GM18520 (cell line): ENCODE results near the gene TMEM242.
"Not testable (repeated sequence)": the region's sequence is repeated elsewhere in the genome, so short reads cannot be mapped to it uniquely, and the experiment has no call there.

Experiments
- ATAC-seq: cut with Tn5 transposase; IDR thresholded peaks from one replicate; pipeline ENCODE4 v1.9.1; 2021; ENCODE audit not compliant: unreplicated experiment

TMEM242 gene

GRCh38 chr6:157325069-157325805, 1.9 kb upstream of the TMEM242 start:
- ATAC-seq, result no peak

GRCh38 chr6:157323966-157324300, 614 bp upstream of the TMEM242 start:
- no peak for ATAC-seq

GRCh38 chr6:157322792-157323254, 496 bp downstream of the TMEM242 start:
- ATAC-seq, result no peak

DNA sequence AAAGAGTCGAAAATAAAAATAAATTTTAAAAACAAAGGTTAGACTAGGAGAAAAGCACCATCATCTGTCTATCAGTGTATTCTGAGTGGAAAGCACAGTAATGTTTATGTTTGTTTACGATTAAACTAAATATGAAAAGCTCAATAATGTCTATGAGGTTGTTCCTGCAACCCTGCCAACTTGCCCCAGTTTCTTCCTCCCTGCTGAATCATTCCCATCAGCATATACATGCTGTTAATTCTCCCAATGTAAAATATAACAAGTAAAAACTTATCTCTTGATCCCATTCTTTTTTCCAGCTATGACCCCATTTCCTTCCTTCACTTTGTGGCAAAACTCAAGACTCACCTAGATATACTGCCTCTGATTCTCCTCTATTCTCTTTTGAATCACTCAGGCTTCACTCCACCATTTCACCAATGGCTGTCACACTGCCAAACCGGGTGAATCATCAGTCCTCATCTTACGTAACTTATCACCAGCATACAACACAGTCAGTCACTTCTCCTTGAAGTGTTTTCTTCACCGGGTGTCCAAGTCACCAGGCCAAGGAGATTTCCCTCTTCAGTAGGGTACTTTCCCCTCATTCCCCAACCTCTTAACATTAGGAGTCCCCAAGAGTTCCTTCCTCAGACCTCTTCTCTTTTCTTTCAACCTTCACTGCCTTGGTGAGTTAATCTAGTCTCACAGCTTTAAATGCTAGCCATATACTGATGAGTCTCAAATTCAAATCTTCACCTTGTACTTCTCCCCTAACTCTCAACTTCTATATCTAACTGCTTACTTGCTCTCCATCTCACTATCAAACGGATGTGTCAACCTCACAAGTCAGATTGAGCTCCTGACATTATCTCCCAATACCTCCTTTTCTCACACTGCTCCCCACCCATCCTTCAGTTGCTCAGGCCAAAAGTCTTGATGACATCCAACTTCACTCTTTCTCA, 6.2 kb downstream of the TMEM242 start:
- ATAC-seq, result no peak

- ATAC-seq, result peak; percentile 77
Measured at GRCh38 chr6:157314705-157315321, 8.5 kb downstream of the TMEM242 start.

DNA sequence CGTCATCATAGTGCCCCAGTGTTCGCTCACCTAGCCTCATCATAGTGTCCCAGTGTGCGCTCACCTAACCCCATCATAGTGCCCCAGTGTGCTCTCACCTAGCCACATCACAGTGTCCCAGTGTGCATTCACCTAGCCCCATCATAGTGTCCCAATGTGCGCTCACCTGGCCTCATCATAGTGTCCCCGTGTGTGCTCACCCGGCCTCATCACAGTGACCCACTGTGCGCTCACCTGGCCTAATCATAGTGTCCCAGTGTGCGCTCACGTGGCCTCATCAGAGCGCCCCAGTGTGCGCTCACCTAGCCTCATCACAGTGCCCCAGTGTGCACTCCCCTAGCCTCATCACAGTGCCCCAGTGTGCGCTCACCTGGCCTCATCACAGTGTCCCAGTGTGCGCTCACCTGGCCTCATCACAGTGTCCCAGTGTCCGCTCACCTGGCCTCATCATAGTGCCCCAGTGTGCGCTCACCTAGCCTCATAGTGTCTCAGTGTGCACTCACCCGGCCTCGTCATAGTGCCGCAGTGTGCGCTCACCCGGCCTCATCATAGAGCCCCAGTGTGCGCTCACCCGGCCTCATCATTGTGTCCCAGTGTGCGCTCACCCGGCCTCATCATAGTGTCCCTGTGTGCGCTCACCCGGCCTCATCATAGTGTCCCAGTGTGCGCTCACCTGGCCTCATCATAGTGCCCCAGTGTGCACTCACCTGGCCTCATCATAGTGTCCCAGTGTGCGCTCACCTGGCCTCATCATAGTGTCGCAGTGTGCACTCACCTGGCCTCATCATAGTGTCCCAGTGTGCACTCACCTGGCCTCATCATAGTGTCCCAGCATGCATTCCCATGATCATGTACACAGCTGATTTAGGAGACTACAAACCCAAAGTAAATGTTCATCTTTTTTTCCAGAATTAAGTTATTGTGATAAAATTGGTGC, 9.5 kb downstream of the TMEM242 start:
- no peak for ATAC-seq

- no peak for ATAC-seq
Measured at GRCh38 chr6:157312757-157313156, 10.6 kb downstream of the TMEM242 start.

- not testable (repeated sequence) for ATAC-seq
Measured at GRCh38 chr6:157310693-157311092, 12.6 kb downstream of the TMEM242 start.

GRCh38 chr6:157307661-157308060, 15.7 kb downstream of the TMEM242 start:
- ATAC-seq, result no peak

DNA sequence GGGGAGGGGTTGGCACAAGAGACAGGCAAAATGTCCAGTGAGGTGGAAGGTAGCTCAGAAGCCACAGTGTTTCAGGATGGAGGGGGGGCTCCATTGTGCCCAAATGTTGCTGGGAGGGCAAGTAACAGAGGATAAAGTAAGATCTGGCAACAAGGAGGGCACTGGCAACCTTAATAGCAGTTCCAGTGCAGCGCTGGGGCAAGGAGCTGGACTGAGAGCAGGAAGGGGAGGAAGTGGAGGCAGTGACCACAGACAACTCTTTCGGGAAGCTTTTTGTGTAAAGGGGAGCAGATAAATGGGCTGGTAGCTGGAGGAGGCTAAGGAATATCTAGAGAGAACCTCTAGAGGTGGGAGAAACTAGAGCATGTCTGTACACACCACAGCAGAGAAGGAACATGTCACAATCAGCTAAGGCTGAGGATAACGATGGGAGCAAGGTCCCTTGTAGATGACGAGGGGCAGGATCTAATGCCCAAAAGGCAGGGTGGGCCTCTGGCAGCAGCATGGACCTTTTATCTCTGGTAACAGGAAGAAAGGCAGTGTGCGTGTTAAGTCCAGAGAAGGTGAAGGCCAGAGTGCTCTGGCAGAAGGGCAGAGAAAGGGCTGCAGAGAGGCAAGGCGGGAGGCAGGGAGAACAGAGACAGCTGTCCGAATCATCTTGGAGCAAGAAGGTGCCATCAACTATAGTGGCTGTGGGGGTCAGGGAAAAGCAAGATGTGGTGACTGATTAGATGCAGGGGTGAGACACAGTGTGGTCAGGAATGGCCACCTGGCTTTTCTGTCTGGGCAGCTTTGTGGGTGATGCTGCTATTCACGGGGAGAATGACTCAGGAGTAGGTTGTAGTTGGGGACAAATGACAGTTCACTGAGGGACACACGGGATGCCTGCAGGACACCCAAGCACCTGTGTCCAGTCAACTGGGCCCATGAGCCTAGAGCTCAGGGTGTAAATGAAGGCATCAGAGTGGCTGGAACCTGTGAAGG, 17.4 kb downstream of the TMEM242 start:
- no peak for ATAC-seq

DNA sequence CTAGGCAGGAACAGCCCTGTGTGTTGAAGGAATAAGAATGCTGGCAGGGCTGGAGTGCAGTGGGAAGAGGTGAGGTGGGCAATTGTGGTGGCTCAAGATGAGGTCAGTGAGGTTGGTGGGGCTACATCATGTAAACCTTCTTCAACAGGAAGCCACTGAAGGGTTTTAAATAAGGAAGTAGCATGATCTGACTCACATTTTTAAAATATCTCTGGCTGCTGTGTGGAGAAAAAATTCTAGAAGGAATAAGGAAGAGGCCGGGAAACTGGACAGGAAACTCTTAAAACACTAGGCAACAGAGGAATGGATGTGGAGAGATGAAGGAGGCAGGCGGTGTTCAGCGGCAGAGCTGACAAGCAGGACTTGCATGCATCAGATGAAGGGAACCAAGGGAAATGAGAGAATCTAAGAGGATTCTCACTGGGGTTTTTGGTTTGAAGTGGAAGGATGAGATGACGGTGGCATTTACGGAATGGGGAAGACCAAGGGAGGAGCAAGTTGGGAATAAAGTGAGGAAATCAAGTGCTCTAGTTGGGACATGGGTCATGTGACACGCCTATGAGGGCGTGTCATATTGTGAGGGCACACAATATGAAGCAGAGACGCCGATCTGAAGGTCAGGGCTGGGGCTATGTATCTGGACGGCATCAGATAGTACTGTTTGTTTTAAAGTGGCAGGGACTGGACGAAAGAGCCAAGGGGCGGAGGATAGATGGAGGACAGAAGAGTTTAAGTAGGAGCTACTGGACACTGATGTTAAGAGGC, 18.2 kb downstream of the TMEM242 start:
- no peak for ATAC-seq

GRCh38 chr6:157302736-157303135, 20.6 kb downstream of the TMEM242 start:
- no peak for ATAC-seq

- no peak for ATAC-seq
Measured at GRCh38 chr6:157300436-157300835, 22.9 kb downstream of the TMEM242 start.

GRCh38 chr6:157300006-157300405, 23.3 kb downstream of the TMEM242 start:
- ATAC-seq, result no peak

DNA sequence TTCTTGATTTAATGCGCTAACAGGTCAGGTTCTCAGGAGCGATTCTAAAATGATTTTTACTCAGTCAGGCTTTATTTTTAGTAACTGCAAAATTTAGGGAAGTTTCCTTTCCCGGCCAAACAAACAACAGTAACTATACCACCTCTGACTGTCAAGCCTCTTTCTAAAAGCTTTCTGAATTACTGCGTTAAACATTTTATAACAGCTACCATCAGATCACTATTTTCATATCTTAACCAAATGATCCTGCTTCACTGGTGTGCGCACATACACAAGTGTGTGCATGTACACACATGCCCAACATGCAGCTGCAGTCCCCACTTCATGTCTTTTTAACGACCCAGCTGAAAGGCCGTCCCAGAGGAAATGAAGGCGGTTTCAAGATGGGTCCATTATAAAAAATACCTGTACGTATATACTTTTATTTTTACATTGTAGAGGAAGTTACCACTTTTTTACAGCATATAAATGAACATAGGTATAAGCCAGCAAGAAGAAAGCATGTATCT, 25.0 kb downstream of the TMEM242 start:
- no peak for ATAC-seq

- no peak for ATAC-seq
Measured at GRCh38 chr6:157294654-157295053, 28.7 kb downstream of the TMEM242 start.

GRCh38 chr6:157293780-157294179, 29.5 kb downstream of the TMEM242 start:
- no peak for ATAC-seq

DNA sequence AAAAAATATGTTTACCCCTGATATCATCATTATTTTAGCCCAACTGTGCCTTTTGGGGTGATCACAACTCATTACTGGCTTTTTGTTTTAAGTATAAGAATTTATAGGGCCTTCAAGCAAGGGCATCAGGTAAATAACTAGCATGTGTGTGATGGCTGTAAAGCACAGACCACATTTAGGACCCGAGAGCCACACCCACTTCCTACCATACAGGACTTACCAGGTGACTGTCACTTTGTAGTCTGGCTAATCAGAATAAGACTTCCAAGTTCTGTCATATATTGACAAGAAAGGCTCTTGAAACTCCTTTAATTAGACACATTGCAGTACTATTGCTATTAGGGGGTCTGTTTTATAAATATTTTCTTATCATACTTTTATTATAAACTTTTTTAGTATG, 31.1 kb downstream of the TMEM242 start:
- no peak for ATAC-seq
